Activated CD4-positive, alpha-beta memory T cell treated with anti-CD3 and anti-CD28 coated beads, Interleukin-2, amount 10 ng/mL, durations not matched to agents 7 days and 5 days (primary cell): Measurements from ENCODE around the gene HNRNPAB. TPM values are rescaled to one million over a fixed set of nuclear protein-coding genes. Genes with fewer than 3 reads are reported as not detected.

Experiments used
- CTCF ChIA-PET: fragments of 350-600 bp; sonication (Branson Sonifier 250); formaldehyde crosslinking; loops from one replicate; lab custom pipeline; 2021; ENCODE audit warnings: antibody characterized with exemption, inconsistent platforms; lab: Charles Lee
- POLR2A ChIA-PET: fragments of 350-600 bp; sonication (Branson Sonifier 250); formaldehyde crosslinking; loops from one replicate; lab custom pipeline; 2021; ENCODE audit warnings: antibody characterized with exemption; lab: Charles Lee
- DNase-seq: peaks from one replicate; pipeline ENCODE4 v3.0.0-alpha.2; 2020
- H3K27ac Mint-ChIP-seq: one replicate; pipeline ENCODE4 v1.8.0; 2021; ENCODE audit warnings: mild to moderate bottlenecking, mixed read lengths
- H3K27me3 Mint-ChIP-seq: one replicate; pipeline ENCODE4 v1.8.0; 2021; ENCODE audit warnings: mixed read lengths
- H3K36me3 Mint-ChIP-seq: one replicate; pipeline ENCODE4 v1.8.0; 2021; ENCODE audit warnings: low read depth, mixed read lengths
- H3K4me1 Mint-ChIP-seq: one replicate; pipeline ENCODE4 v1.8.0; 2021; ENCODE audit warnings: mixed read lengths
- H3K4me3 Mint-ChIP-seq: one replicate; pipeline ENCODE4 v1.8.0; 2021; ENCODE audit warnings: mild to moderate bottlenecking, mixed read lengths
- H3K9me3 Mint-ChIP-seq: one replicate; pipeline ENCODE4 v1.8.0; 2021; ENCODE audit warnings: mixed read lengths
- total RNA-seq, 2 experiments: library from RNA; stranded (reverse); gene quantifications; one replicate each; pipeline ENCODE4 v1.2.3, GENCODE V29; 2021

HNRNPAB gene
- total RNA-seq, 2 experiments from 2014 or later, result 177 to 186 TPM

DNA sequence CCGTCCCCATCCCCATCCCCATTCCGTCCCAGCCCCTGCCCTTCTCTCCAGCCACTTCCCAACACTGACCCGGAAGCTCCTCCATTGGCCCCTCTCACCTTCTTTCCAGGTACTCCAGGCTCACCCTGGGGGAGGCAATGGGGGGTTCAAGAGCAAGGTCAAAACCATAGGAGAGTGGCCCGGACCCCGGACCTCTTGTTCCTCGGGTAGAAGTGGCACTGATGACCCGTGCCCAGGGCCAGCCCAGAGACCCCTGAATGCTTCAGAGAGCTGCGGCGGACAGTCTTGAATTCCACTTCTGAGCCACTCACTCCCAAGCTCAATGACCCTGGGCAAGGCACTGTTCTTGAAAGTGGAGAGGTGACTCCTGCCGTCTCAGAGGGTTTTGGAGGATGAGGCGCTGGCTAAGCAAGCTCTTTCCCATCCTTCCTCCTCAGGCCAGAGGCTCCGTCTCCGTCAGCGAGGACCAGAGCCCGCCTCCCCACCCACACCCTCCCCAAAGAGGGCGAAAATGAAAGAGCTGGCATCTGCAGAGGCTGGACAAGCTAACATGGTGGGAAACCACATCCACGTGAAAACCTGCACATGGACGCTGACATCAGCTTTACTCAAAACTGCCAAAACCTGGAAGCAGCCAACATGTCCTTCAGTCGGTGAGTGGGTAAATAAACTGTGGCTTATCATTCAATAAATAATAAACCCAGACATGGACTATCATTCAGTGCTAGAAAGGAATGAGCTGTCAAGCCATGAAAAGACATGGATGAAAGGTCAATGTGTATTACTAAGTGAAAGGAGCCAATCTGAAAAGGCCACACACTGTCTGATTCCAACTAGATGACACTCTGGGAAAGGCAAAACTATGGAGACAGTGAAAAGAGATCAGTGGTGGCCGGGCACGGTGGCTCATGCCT, 55.5 kb downstream of the HNRNPAB start:
- Mint-ChIP-seq H3K36me3 (no peaks in the 10 kb centered on the region), H3K4me1 (peaks cover 3% of the 10 kb centered on the region), H3K27ac (no peak overlapping the region), H3K4me3 (no peak overlapping the region), H3K9me3 (no peaks in the 10 kb centered on the region), H3K27me3 (no peaks in the 10 kb centered on the region)
- no peak for DNase-seq
- POLR2A ChIA-PET, result no interaction called here
- CTCF ChIA-PET, result interaction anchor here (0.6 kb wide), 1 partner anchor 350 kb away, joined by 3 read pairs; no protein-coding TSS in a partner anchor

Other genes with a start within 250 kb of the HNRNPAB start
- not detected for gene PROP1, start 208.3 kb upstream of the HNRNPAB start, total RNA-seq
- 1 to 10 TPM; 4.3 to 4.4 TPM for gene N4BP3, start 91.0 kb upstream of the HNRNPAB start, total RNA-seq
- gene RMND5B, start 73.5 kb upstream of the HNRNPAB start, total RNA-seq, result 10 to 100 TPM; 17.0 to 19.3 TPM
- 100 to 1,000 TPM; 101 to 106 TPM for gene NHP2, start 50.6 kb upstream of the HNRNPAB start, total RNA-seq
- not detected for gene GMCL2, start 17.2 kb upstream of the HNRNPAB start, total RNA-seq
- 100 to 1,000 TPM; 106 to 112 TPM for gene PHYKPL, start 28.3 kb downstream of the HNRNPAB start, total RNA-seq